WTC11 (cell line): ENCODE data around the gene SENP8. TPM values are rescaled to one million over a fixed set of nuclear protein-coding genes. Genes with fewer than 3 reads are reported as not detected.

Source experiments
- ATAC-seq: fragments of 200-7000 bp; cut with Tn5 transposase; 2 replicates; pipeline ENCODE4 v1.10.0; 2021; ENCODE audit warnings: mild to moderate bottlenecking, moderate library complexity
- CTCF ChIA-PET: fragments of 300-600 bp; sonication (Branson Sonifier 250); formaldehyde crosslinking; loops from one replicate; lab custom pipeline; 2021; ENCODE audit warnings: antibody characterized with exemption; lab: Charles Lee
- POLR2A ChIA-PET: fragments of 350-600 bp; sonication (Branson Sonifier 250); formaldehyde crosslinking; loops from one replicate; lab custom pipeline; 2021; ENCODE audit warnings: antibody characterized with exemption; lab: Charles Lee
- DNase-seq: peaks from one replicate; pipeline ENCODE4 v3.0.0; 2021; ENCODE audit warnings: low spot score
- H3K27ac Mint-ChIP-seq: 2 replicates; pipeline ENCODE4 v1.8.0; 2021; ENCODE audit warnings: mixed read lengths
- H3K27me3 Mint-ChIP-seq: 2 replicates; pipeline ENCODE4 v1.8.0; 2021; ENCODE audit warnings: low read depth, mild to moderate bottlenecking, moderate library complexity, mixed read lengths
- H3K36me3 Mint-ChIP-seq: 2 replicates; pipeline ENCODE4 v1.8.0; 2021; ENCODE audit warnings: mixed read lengths
- H3K4me1 Mint-ChIP-seq: 2 replicates; pipeline ENCODE4 v1.8.0; 2022; ENCODE audit warnings: mixed read lengths
- H3K4me3 Mint-ChIP-seq: 2 replicates; pipeline ENCODE4 v1.8.0; 2021; ENCODE audit warnings: mild to moderate bottlenecking, moderate library complexity, mixed read lengths
- H3K9me3 Mint-ChIP-seq: 2 replicates; pipeline ENCODE4 v1.8.0; 2021; ENCODE audit warnings: mixed read lengths
- AR ChIP-seq: fragments of 250-450 bp; sonication (Bioruptor Pico); IDR thresholded peaks from 2 replicates; pipeline ENCODE4 v1.9.0; 2021; ENCODE audit warnings: mild to moderate bottlenecking
- ATF2 ChIP-seq: sonication (generic); formaldehyde crosslinking; IDR thresholded peaks from 2 replicates; pipeline ENCODE4 v1.8.1; 2022; ENCODE audit warnings: low read depth, missing genetic modification reagents, borderline replicate concordance
- E2F5 ChIP-seq: sonication (generic); formaldehyde crosslinking; IDR thresholded peaks from 2 replicates; pipeline ENCODE4 v1.8.1; 2022; ENCODE audit warnings: mild to moderate bottlenecking, moderate library complexity, missing genetic modification reagents
- GTF2I ChIP-seq: fragments of 250-450 bp; sonication (Bioruptor Pico); conservative IDR thresholded peaks from 2 replicates; pipeline ENCODE4 v1.4.0; 2021; ENCODE audit warnings: mild to moderate bottlenecking
- HMGA2 ChIP-seq: fragments of 250-450 bp; sonication (Bioruptor Pico); IDR thresholded peaks from 2 replicates; pipeline ENCODE4 v1.4.0; 2021; ENCODE audit warnings: mild to moderate bottlenecking, moderate library complexity
- IRF1 ChIP-seq: sonication (generic); formaldehyde crosslinking; IDR thresholded peaks from 2 replicates; pipeline ENCODE4 v1.8.0; 2023; ENCODE audit warnings: missing genetic modification reagents
- IRF2 ChIP-seq: sonication (generic); formaldehyde crosslinking; IDR thresholded peaks from 2 replicates; pipeline ENCODE4 v1.8.0; 2022; ENCODE audit warnings: low read depth, missing genetic modification reagents, borderline replicate concordance
- KAT7 ChIP-seq: sonication (generic); formaldehyde crosslinking; IDR thresholded peaks from 2 replicates; pipeline ENCODE4 v1.8.1; 2023; ENCODE audit warnings: missing genetic modification reagents, mild to moderate bottlenecking, borderline replicate concordance
- NFYB ChIP-seq: sonication (generic); formaldehyde crosslinking; conservative IDR thresholded peaks from 2 replicates; pipeline ENCODE4 v1.8.0; 2022; ENCODE audit warnings: low read depth, missing genetic modification reagents
- NR2C2 ChIP-seq: sonication (generic); formaldehyde crosslinking; IDR thresholded peaks from 2 replicates; pipeline ENCODE4 v1.8.0; 2022; ENCODE audit warnings: mild to moderate bottlenecking, missing genetic modification reagents
- SMAD4 ChIP-seq: sonication (generic); formaldehyde crosslinking; IDR thresholded peaks from 2 replicates; pipeline ENCODE4 v1.8.0; 2022; ENCODE audit warnings: mild to moderate bottlenecking, missing genetic modification reagents
- SOX15 ChIP-seq: fragments of 250-450 bp; sonication (Bioruptor Pico); IDR thresholded peaks from 2 replicates; pipeline ENCODE4 v1.9.0; 2021; ENCODE audit warnings: mild to moderate bottlenecking
- SP1 ChIP-seq: sonication (generic); formaldehyde crosslinking; conservative IDR thresholded peaks from 2 replicates; pipeline ENCODE4 v1.8.1; 2022; ENCODE audit warnings: missing genetic modification reagents
- TCF7 ChIP-seq: sonication (generic); formaldehyde crosslinking; IDR thresholded peaks from 2 replicates; pipeline ENCODE4 v1.8.0; 2022; ENCODE audit warnings: mild to moderate bottlenecking, low read depth, missing genetic modification reagents, moderate library complexity
- TP53 ChIP-seq: sonication (generic); formaldehyde crosslinking; IDR thresholded peaks from 2 replicates; pipeline ENCODE4 v1.8.1; 2023; ENCODE audit warnings: mild to moderate bottlenecking, missing genetic modification reagents
- USF1 ChIP-seq: sonication (generic); formaldehyde crosslinking; IDR thresholded peaks from 2 replicates; pipeline ENCODE4 v1.8.0; 2022; ENCODE audit warnings: mild to moderate bottlenecking, missing genetic modification reagents
- ZNF121 ChIP-seq: sonication (generic); formaldehyde crosslinking; IDR thresholded peaks from 2 replicates; pipeline ENCODE4 v1.8.0; 2023; ENCODE audit warnings: missing genetic modification reagents
- ZNF317 ChIP-seq: sonication (generic); formaldehyde crosslinking; IDR thresholded peaks from 2 replicates; pipeline ENCODE4 v1.8.1; 2023; ENCODE audit warnings: low read depth, mild to moderate bottlenecking, moderate library complexity, missing genetic modification reagents, borderline replicate concordance
- total RNA-seq: library from RNA; stranded (reverse); gene quantifications from 3 replicates; pipeline ENCODE4 v1.2.3, GENCODE V29; 2021
- TF ChIP-seq, protein P1 (sequence below): fragments of 250-450 bp; sonication (Bioruptor Pico); IDR thresholded peaks from 2 replicates; pipeline ENCODE4 v1.9.0; 2021; ENCODE audit warnings: moderate library complexity, mild to moderate bottlenecking, inconsistent platforms, borderline replicate concordance
- TF ChIP-seq, protein P2 (sequence below): sonication (generic); formaldehyde crosslinking; IDR thresholded peaks from 2 replicates; pipeline ENCODE4 v1.8.0; 2022; ENCODE audit warnings: mild to moderate bottlenecking, missing genetic modification reagents

The SENP8 gene
- total RNA-seq, 1 experiment from 2014 or later, result 6.3 TPM

GRCh38 chr15:72168131-72168807 lies 50.1 kb downstream of the SENP8 start:
- TF ChIP-seq SOX15 (CRISPR knock-in tag) (no peak), SP1 (CRISPR knock-in tag) (no peak)
- ChIA-PET POLR2A (no interaction called here), CTCF (interaction anchor here (1.0 to 2.0 kb wide), 3 partner anchors 9 to 16 kb away, joined by 3 to 9 read pairs (median 5); no protein-coding TSS in a partner anchor)
- Mint-ChIP-seq H3K36me3 (no peaks in the 10 kb centered on the region), H3K4me3 (no peak overlapping the region), H3K27me3 (no peaks in the 10 kb centered on the region), H3K27ac (peak overlapping the region; percentile 13; the same call in 1 of the 2 replicates), H3K9me3 (no peaks in the 10 kb centered on the region), H3K4me1 (peaks cover 11% of the 10 kb centered on the region)
- DNase-seq (no peak), ATAC-seq (peak; percentile 25; the same call in 1 of the 2 replicates)

- DNase-seq, result no peak
- Mint-ChIP-seq H3K27ac (no peak overlapping the region), H3K4me1 (peaks cover 11% of the 10 kb centered on the region), H3K4me3 (no peak overlapping the region), H3K27me3 (no peaks in the 10 kb centered on the region), H3K36me3 (no peaks in the 10 kb centered on the region), H3K9me3 (no peaks in the 10 kb centered on the region)
- ChIA-PET CTCF (interaction anchor here (1.0 to 2.0 kb wide), 3 partner anchors 8 to 16 kb away, joined by 3 to 9 read pairs (median 5); no protein-coding TSS in a partner anchor), POLR2A (no interaction called here)
- no peak for ATAC-seq
- TF ChIP-seq NR2C2 (no peak), SMAD4 (CRISPR knock-in tag) (no peak), NFYB (CRISPR knock-in tag) (no peak), IRF2 (CRISPR knock-in tag) (no peak), ZNF317 (CRISPR knock-in tag) (no peak), ATF2 (CRISPR knock-in tag) (no peak), KAT7 (CRISPR knock-in tag) (no peak)
- TF ChIP-seq, protein P1, sequence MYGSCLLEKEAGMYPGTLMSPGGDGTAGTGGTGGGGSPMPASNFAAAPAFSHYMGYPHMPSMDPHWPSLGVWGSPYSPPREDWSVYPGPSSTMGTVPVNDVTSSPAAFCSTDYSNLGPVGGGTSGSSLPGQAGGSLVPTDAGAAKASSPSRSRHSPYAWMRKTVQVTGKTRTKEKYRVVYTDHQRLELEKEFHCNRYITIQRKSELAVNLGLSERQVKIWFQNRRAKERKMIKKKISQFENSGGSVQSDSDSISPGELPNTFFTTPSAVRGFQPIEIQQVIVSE (CRISPR knock-in tag), result no peak
These were observed 50.6 kb downstream of the SENP8 start for GRCh38 chr15:72168808-72169190.

GRCh38 chr15:72169236-72169920 lies 51.2 kb downstream of the SENP8 start:
- Mint-ChIP-seq H3K36me3 (no peaks in the 10 kb centered on the region), H3K9me3 (no peaks in the 10 kb centered on the region), H3K4me1 (peaks cover 11% of the 10 kb centered on the region), H3K4me3 (no peak overlapping the region), H3K27me3 (no peaks in the 10 kb centered on the region), H3K27ac (no peak overlapping the region)
- ATAC-seq (peak; percentile 51; the same call in 1 of the 2 replicates), DNase-seq (no peak)
- CTCF ChIA-PET, result interaction anchor here (1.6 to 2.0 kb wide), 2 partner anchors 13 to 15 kb away, joined by 5 to 9 read pairs; no protein-coding TSS in a partner anchor
- POLR2A ChIA-PET, result no interaction called here
- TF ChIP-seq GTF2I (CRISPR knock-in tag), result no peak
- TF ChIP-seq ZNF121, result 0 out of 2 replicates have a peak, but pooled peaks have one; percentile 48
- no peak for TF ChIP-seq IRF1
- no peak for TF ChIP-seq TP53 (CRISPR knock-in tag)
- peak; percentile 62; the same call in 1 of the 2 replicates for TF ChIP-seq TCF7 (CRISPR knock-in tag)
- no peak for TF ChIP-seq HMGA2 (CRISPR knock-in tag)
- no peak for TF ChIP-seq E2F5 (CRISPR knock-in tag)
- TF ChIP-seq, protein P2, sequence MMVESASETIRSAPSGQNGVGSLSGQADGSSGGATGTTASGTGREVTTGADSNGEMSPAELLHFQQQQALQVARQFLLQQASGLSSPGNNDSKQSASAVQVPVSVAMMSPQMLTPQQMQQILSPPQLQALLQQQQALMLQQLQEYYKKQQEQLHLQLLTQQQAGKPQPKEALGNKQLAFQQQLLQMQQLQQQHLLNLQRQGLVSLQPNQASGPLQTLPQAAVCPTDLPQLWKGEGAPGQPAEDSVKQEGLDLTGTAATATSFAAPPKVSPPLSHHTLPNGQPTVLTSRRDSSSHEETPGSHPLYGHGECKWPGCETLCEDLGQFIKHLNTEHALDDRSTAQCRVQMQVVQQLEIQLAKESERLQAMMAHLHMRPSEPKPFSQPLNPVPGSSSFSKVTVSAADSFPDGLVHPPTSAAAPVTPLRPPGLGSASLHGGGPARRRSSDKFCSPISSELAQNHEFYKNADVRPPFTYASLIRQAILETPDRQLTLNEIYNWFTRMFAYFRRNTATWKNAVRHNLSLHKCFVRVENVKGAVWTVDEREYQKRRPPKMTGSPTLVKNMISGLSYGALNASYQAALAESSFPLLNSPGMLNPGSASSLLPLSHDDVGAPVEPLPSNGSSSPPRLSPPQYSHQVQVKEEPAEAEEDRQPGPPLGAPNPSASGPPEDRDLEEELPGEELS (CRISPR knock-in tag), result no peak
- no peak for TF ChIP-seq SMAD4 (CRISPR knock-in tag)
- no peak for TF ChIP-seq AR (CRISPR knock-in tag)
- TF ChIP-seq USF1, result no peak
